Measurements from ENCODE around the gene WDR7.
A peak's percentile ranks its signal among the peaks of the same experiment; 100 is the strongest.

WDR7 gene

GRCh38 chr18:56815926-56816325 is 164.8 kb downstream of the WDR7 start:
- no peak for DNase-seq (ENCODE audit: low read depth)
- TF ChIP-seq CTCF (conservative IDR thresholded peaks at IDR 0.05; ENCODE audit: low read length): no peak
- no peak overlapping the region for H3K4me3 ChIP-seq (ENCODE audit: low read length)

- no peak overlapping the region for H3K4me3 ChIP-seq (ENCODE audit: low read length)
- peak; percentile 37 for DNase-seq (ENCODE audit: low read depth)
- TF ChIP-seq CTCF (conservative IDR thresholded peaks at IDR 0.05; ENCODE audit: low read length): no peak
Measured at GRCh38 chr18:56823986-56824565, 172.9 kb downstream of the WDR7 start.

GRCh38 chr18:56825321-56825720 is 174.2 kb downstream of the WDR7 start:
- no peak for DNase-seq (ENCODE audit: low read depth)
- H3K4me3 ChIP-seq (ENCODE audit: low read length): no peak overlapping the region
- no peak for TF ChIP-seq CTCF (conservative IDR thresholded peaks at IDR 0.05; ENCODE audit: low read length)

GRCh38 chr18:56825878-56826277 is 174.7 kb downstream of the WDR7 start:
- TF ChIP-seq CTCF (conservative IDR thresholded peaks at IDR 0.05; ENCODE audit: low read length): no peak
- no peak overlapping the region for H3K4me3 ChIP-seq (ENCODE audit: low read length)
- no peak for DNase-seq (ENCODE audit: low read depth)

- no peak for DNase-seq (ENCODE audit: low read depth)
- H3K4me3 ChIP-seq (ENCODE audit: low read length): no peak overlapping the region
- no peak for TF ChIP-seq CTCF (conservative IDR thresholded peaks at IDR 0.05; ENCODE audit: low read length)
Measured at GRCh38 chr18:56831988-56832387, 180.8 kb downstream of the WDR7 start.

GRCh38 chr18:56835331-56835730 is 184.2 kb downstream of the WDR7 start:
- no peak overlapping the region for H3K4me3 ChIP-seq (ENCODE audit: low read length)
- TF ChIP-seq CTCF (conservative IDR thresholded peaks at IDR 0.05; ENCODE audit: low read length): no peak
- DNase-seq (ENCODE audit: low read depth): peak; percentile 6

GRCh38 chr18:56836173-56836572 is 185.0 kb downstream of the WDR7 start:
- no peak for DNase-seq (ENCODE audit: low read depth)
- H3K4me3 ChIP-seq (ENCODE audit: low read length): no peak overlapping the region

More at GRCh38 chr18:56836173-56836572, 185.0 kb downstream of the WDR7 start:
- no peak for TF ChIP-seq CTCF (conservative IDR thresholded peaks at IDR 0.05; ENCODE audit: low read length)

Data from AG10803 (cell line).